NB4 (cell line): ENCODE measurements around the gene PITPNB.

Source experiments
- DNase-seq: peaks from one replicate; pipeline ENCODE4 v3.0.0; 2010; ENCODE audit warnings: low read depth
- H3K4me3 ChIP-seq: one replicate; pipeline ENCODE4 v1.5.1; 2011; ENCODE audit warnings: mild to moderate bottlenecking, low read depth, low read length, moderate library complexity
- CTCF ChIP-seq: IDR thresholded peaks from one replicate; pipeline ENCODE4 v1.5.1; 2012; ENCODE audit warnings: low read depth, low read length
- MYC ChIP-seq: IDR thresholded peaks from 2 replicates; pipeline ENCODE4 v1.6.1; 2011; ENCODE audit warnings: low read depth, low read length
- POLR2A ChIP-seq: IDR thresholded peaks from 2 replicates; pipeline ENCODE4 v1.6.1; 2011; ENCODE audit warnings: mild to moderate bottlenecking; ENCODE audit not compliant: insufficient read length; ENCODE audit errors: extremely low read depth
- TF ChIP-seq, protein P1 (sequence below): IDR thresholded peaks from 2 replicates; pipeline ENCODE4 v1.6.1; 2011; ENCODE audit warnings: low read depth, low read length

Gene PITPNB

GRCh38 chr22:27876684-27877083 is 42.4 kb downstream of the PITPNB start:
- no peak for DNase-seq
- TF ChIP-seq POLR2A, result no peak
- TF ChIP-seq CTCF, result no peak
- TF ChIP-seq, protein P1, sequence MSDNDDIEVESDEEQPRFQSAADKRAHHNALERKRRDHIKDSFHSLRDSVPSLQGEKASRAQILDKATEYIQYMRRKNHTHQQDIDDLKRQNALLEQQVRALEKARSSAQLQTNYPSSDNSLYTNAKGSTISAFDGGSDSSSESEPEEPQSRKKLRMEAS, result no peak
- no peak for TF ChIP-seq MYC
- no peak overlapping the region for H3K4me3 ChIP-seq

DNA sequence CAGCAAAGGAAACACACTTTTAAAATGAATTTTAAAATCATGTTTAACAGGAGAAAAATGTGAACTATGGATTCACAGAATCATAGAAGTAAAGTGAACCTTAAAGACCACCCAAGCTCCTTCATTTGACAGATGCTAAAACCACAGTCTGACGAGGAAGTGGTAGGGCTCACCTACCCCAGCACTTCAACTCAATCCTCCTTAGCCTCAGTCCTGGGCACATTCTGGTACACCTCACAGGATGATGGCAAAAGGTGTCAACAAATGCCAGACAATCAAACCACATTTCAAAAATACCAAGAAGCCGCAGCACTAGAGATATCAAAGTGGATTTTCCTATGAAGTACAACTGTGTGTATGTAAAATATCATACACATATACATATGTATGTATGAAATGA is 43.1 kb downstream of the PITPNB start:
- TF ChIP-seq POLR2A, result no peak
- no peak for TF ChIP-seq MYC
- no peak for TF ChIP-seq CTCF
- TF ChIP-seq, protein P1, result no peak
- no peak for DNase-seq
- no peak overlapping the region for H3K4me3 ChIP-seq

- H3K4me3 ChIP-seq, result no peak overlapping the region
- TF ChIP-seq, protein P1, result no peak
- no peak for TF ChIP-seq POLR2A
- no peak for TF ChIP-seq MYC
- no peak for TF ChIP-seq CTCF
- DNase-seq, result no peak
These were observed 44.3 kb downstream of the PITPNB start for GRCh38 chr22:27874764-27875163.

GRCh38 chr22:27874185-27874584 is 44.9 kb downstream of the PITPNB start:
- H3K4me3 ChIP-seq, result no peak overlapping the region
- no peak for DNase-seq
- TF ChIP-seq MYC (no peak), POLR2A (no peak), CTCF (no peak)
- TF ChIP-seq, protein P1, result no peak

DNA sequence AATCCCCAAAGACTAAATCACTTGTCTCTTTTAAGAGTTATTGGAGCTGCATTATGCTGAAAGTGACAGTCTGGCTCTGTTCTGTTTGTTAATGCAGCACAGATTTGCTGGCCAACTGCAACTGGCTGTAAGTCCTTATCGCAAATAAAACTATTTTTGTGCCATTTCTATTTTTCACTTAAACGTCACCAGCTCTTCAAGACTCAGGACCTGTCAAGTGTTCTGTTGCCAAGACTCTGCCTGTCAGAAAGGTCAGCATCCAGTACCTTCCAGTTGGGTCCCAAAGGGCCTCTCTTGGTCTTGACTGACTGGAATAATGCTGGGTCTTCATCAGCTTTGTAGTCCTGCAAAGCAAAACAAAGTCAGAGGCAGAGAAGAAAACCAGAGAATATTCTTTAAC is 45.6 kb downstream of the PITPNB start:
- DNase-seq, result no peak
- TF ChIP-seq MYC (no peak), CTCF (no peak), POLR2A (no peak)
- TF ChIP-seq, protein P1, result no peak
- H3K4me3 ChIP-seq, result no peak overlapping the region

- TF ChIP-seq POLR2A, result no peak
- no peak for TF ChIP-seq MYC
- TF ChIP-seq, protein P1, result no peak
- TF ChIP-seq CTCF, result no peak
- no peak overlapping the region for H3K4me3 ChIP-seq
- no peak for DNase-seq
These were observed 46.6 kb downstream of the PITPNB start for GRCh38 chr22:27872488-27872887.
